Activated CD4-positive, alpha-beta memory T cell treated with anti-CD3 and anti-CD28 coated beads, Interleukin-2, amount 10 ng/mL, durations not matched to agents 7 days and 5 days (primary cell): ENCODE results near the gene GMEB2. TPM values are rescaled to one million over a fixed set of nuclear protein-coding genes. Genes with fewer than 3 reads are reported as not detected.
A peak's percentile ranks its signal among the peaks of the same experiment; 100 is the strongest.
"Not testable (repeated sequence)": the region's sequence is repeated elsewhere in the genome, so short reads cannot be mapped to it uniquely, and the experiment has no call there.

ENCODE experiments used
- CTCF ChIA-PET: fragments of 350-600 bp; sonication (Branson Sonifier 250); formaldehyde crosslinking; loops from one replicate; lab custom pipeline; 2021; ENCODE audit warnings: antibody characterized with exemption, inconsistent platforms; lab: Charles Lee
- POLR2A ChIA-PET: fragments of 350-600 bp; sonication (Branson Sonifier 250); formaldehyde crosslinking; loops from one replicate; lab custom pipeline; 2021; ENCODE audit warnings: antibody characterized with exemption; lab: Charles Lee
- DNase-seq: peaks from one replicate; pipeline ENCODE4 v3.0.0-alpha.2; 2020
- H3K27ac Mint-ChIP-seq: one replicate; pipeline ENCODE4 v1.8.0; 2021; ENCODE audit warnings: mild to moderate bottlenecking, mixed read lengths
- H3K27me3 Mint-ChIP-seq: one replicate; pipeline ENCODE4 v1.8.0; 2021; ENCODE audit warnings: mixed read lengths
- H3K36me3 Mint-ChIP-seq: one replicate; pipeline ENCODE4 v1.8.0; 2021; ENCODE audit warnings: low read depth, mixed read lengths
- H3K4me1 Mint-ChIP-seq: one replicate; pipeline ENCODE4 v1.8.0; 2021; ENCODE audit warnings: mixed read lengths
- H3K4me3 Mint-ChIP-seq: one replicate; pipeline ENCODE4 v1.8.0; 2021; ENCODE audit warnings: mild to moderate bottlenecking, mixed read lengths
- H3K9me3 Mint-ChIP-seq: one replicate; pipeline ENCODE4 v1.8.0; 2021; ENCODE audit warnings: mixed read lengths
- total RNA-seq, 2 experiments: library from RNA; stranded (reverse); gene quantifications; one replicate each; pipeline ENCODE4 v1.2.3, GENCODE V29; 2021

GMEB2 gene
- total RNA-seq, 2 experiments from 2014 or later, result 17.9 to 18.5 TPM

DNA sequence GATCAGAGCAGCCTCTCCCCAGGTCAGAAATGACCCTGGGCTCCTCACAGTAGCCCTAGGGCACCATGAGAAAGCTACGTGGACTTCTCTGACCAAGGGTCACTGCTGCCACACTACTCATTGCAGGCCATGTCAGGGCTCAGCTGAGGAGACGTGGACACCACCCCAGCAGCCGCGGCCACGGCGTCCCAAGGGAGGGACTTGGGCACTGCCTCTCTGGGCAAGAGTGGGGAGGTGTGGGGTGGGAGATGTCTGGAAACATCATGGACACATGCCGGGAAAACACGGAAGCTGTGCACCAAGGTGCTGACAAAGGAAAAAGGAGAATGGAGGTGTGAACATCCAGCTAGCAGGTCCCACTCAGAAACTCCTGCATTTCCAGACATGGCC lies 9.0 kb downstream of the GMEB2 start:
- Mint-ChIP-seq H3K4me1 (peaks cover 8% of the 10 kb centered on the region), H3K27me3 (no peaks in the 10 kb centered on the region), H3K4me3 (no peak overlapping the region), H3K36me3 (peaks cover 55% of the 10 kb centered on the region), H3K9me3 (no peaks in the 10 kb centered on the region), H3K27ac (no peak overlapping the region)
- POLR2A ChIA-PET, result interaction anchor here (2.8 kb wide), 1 partner anchor 9 kb away, joined by 12 read pairs; the partner anchor contains the start of gene GMEB2
- DNase-seq, result no peak
- CTCF ChIA-PET, result interaction anchor here (1.9 kb wide), 1 partner anchor 24 kb away, joined by 5 read pairs; no protein-coding TSS in a partner anchor

DNA sequence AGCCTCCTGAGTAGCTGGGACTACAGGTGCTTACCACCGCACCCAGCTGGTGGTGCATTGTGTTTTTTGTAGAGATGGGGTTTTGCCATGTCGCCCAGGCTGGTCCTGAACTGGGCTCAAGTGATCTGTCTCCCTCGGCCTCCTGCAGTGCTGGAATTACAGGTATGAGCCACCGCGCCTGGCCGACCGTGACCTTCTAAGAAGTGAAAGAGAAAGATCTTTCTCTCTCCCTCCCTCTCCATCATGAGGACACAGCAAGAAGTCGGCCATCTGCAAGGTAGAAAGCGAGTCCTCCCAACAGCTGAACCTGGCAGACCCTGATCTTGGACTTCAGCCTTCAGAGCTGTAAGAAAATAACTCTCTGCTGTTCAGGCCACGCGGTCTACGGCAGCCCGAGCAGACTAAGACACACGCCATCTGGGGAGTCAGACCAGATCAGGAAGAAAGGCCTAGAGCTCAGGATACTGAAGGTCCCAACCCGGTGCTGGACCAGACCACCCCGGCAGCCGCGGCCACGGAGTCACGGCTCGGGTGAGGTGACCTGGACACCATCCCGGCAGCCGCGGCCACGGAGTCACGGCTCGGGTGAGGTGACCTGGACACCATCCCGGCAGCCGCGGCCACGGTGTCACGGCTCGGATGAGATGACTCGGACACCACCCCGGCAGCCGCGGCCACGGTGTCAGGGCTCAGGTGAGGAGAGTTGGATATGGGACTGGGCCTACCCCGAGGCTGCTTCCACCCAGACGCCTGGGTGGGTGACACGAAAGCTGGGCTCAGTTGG lies 9.6 kb downstream of the GMEB2 start:
- CTCF ChIA-PET, result interaction anchor here (0.6 to 1.9 kb wide), 4 partner anchors 15 to 111 kb away, joined by 3 to 6 read pairs (median 4); no protein-coding TSS in a partner anchor
- POLR2A ChIA-PET, result interaction anchor here (1.8 to 2.8 kb wide), 2 partner anchors 10 to 24 kb away, joined by 5 to 12 read pairs; partner anchors contain the start of gene GMEB2
- no peak overlapping the region for H3K4me3 Mint-ChIP-seq

DNA sequence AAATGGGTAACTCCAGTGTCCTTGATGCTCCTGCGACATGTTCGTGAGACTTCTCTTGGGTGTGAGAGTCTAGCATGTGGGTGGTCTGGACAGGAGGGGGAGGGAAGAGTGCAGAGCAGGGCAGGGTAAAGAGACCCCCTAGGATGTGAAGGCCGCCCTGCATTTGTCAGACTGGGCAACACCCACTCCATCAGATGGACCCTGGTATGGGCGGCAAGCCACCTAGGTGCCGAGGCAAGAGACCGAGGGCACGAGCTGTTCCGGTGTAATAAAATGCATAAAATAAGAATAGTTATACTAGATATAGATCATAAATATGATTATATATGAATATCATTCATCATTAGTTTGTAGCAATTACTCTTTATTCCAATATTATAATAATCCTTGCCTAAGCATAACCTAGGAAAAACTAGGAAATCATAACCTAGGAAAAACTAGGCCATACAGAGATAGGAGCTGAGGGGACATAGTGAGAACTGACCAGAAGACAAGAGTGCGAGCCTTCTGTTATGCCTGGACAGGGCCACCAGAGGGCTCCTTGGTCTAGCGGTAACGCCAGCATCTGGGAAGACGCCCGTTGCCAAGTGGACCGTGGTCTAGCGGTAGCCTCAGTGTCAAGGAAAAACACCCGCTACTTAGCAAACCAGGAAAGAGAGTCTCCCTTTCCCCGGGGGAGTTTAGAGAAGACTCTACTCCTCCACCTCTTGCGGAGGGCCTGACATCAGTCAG lies 12.9 kb downstream of the GMEB2 start:
- not testable (repeated sequence) for H3K4me3 Mint-ChIP-seq, H3K27ac Mint-ChIP-seq, H3K9me3 Mint-ChIP-seq, H3K4me1 Mint-ChIP-seq, DNase-seq, H3K27me3 Mint-ChIP-seq
- peaks cover 57% of the 10 kb centered on the region for H3K36me3 Mint-ChIP-seq
- CTCF ChIA-PET, result interaction anchor here (1.5 kb wide), 1 partner anchor 18 kb away, joined by 5 read pairs; no protein-coding TSS in a partner anchor
- POLR2A ChIA-PET, result interaction anchor here (2.3 kb wide), 1 partner anchor 22 kb away, joined by 7 read pairs; no protein-coding TSS in a partner anchor

More for the DNA sequence above, 9.6 kb downstream of the GMEB2 start:
- Mint-ChIP-seq H3K4me1 (peaks cover 4% of the 10 kb centered on the region), H3K27me3 (no peaks in the 10 kb centered on the region), H3K27ac (no peak overlapping the region), H3K36me3 (peaks cover 54% of the 10 kb centered on the region), H3K9me3 (no peaks in the 10 kb centered on the region)
- DNase-seq, result no peak

DNA sequence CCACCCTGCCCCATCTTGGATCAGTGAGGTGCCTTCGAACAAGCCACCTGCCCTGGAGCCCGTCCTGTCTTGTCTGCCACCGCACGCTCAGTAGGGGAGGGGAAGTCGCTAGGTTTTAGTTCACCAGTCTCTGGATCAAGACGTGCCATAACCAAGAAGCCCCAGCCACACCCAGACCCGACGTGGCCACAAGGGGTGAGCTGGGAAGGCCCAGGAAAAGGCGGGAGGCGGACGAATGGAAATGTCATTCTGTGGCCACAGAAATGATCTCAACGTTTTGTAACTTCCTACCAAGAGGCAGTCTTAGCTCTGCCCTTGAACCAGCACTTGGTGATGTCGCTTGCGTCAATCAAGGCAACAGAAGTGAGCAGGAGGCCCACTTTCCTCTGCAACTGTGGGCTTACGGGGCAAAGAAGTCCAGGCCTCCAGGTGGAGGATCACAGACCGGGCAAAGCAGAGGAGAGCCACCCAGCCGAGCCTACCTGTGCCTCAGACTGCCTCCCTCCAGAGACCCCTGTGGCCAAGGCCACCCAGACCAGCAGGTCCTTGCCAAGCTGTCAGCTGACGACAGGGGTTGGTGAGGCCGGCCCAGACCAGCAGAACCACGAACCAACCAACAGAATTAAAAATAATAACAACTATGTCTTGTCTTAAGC lies 14.5 kb downstream of the GMEB2 start:
- Mint-ChIP-seq H3K36me3 (peaks cover 44% of the 10 kb centered on the region), H3K4me3 (no peak overlapping the region), H3K27me3 (no peaks in the 10 kb centered on the region), H3K27ac (no peak overlapping the region), H3K4me1 (peaks cover 1% of the 10 kb centered on the region), H3K9me3 (no peaks in the 10 kb centered on the region)
- CTCF ChIA-PET, result no interaction called here
- DNase-seq, result no peak
- POLR2A ChIA-PET, result interaction anchor here (1.2 kb wide), 1 partner anchor 30 kb away, joined by 4 read pairs; no protein-coding TSS in a partner anchor

DNA sequence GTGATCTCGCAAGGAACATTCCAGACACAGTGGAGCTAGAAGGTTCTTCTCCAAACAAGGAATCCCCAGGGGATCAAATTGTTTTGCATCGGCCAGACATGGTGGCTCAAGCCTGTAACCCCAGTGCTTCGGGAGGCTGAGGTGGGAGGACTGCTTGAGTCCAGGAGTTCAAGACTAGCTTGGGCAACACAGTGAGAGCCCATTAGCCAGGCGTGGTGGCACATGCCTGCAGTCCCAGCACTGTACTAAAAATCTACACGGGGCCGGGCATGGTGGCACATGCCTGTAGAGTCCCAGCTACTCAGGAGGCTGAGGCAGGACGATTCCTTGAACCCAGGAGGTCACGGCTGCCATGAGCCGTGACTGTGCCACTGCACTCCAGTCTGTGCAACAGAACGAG lies 15.3 kb downstream of the GMEB2 start:
- Mint-ChIP-seq H3K27me3 (no peaks in the 10 kb centered on the region), H3K27ac (no peak overlapping the region), H3K4me1 (peaks cover 3% of the 10 kb centered on the region), H3K9me3 (no peaks in the 10 kb centered on the region), H3K4me3 (no peak overlapping the region), H3K36me3 (peaks cover 42% of the 10 kb centered on the region)
- POLR2A ChIA-PET, result interaction anchor here (0.7 kb wide), 1 partner anchor 29 kb away, joined by 3 read pairs; no protein-coding TSS in a partner anchor
- CTCF ChIA-PET, result no interaction called here
- no peak for DNase-seq

DNA sequence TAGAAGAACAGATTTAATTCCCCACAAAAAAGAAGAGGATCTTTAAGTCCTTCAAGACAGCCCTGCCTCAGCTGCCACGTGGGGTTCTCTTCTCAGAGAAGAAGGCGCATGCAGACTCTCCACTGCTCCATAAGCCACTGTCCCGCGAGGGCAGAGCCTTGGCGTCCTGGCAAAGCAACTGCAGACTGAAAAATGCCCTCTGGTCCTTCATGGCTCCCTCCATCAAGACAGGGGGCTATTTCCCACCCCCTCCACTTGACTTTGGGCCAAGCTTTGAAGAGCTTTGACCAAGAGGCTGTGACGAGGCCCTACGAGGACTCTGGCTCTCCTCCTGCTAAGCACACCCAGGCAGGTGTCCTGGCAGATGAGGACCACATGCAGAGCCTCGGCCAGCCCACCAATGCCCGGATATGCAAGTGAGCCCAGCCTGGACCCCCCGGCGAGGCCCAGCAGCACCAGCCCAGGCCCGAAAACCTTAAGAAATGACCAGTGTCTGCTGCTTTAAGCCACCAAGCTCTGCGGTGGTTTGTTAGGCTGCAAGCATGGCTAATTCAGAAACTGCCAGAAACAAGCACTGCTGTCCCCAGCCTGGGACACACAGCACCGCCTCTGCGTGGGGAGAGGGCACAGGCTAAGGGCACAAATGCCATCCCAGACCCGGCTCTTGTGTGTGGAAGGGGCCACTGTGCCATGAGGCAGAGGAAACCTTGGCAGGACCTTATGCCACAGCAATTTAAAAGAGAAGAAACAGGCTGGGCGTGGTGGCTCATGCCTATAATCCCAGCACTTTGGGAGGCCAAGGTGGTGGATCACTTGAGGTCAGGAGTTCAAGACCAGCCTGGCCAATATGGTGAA lies 16.1 kb downstream of the GMEB2 start:
- POLR2A ChIA-PET, result no interaction called here
- CTCF ChIA-PET, result no interaction called here
- no peaks in the 10 kb centered on the region for H3K27me3 Mint-ChIP-seq
- H3K27ac Mint-ChIP-seq, result no peak overlapping the region
- H3K9me3 Mint-ChIP-seq, result no peaks in the 10 kb centered on the region
- H3K36me3 Mint-ChIP-seq, result peaks cover 39% of the 10 kb centered on the region
- peaks cover 3% of the 10 kb centered on the region for H3K4me1 Mint-ChIP-seq
- H3K4me3 Mint-ChIP-seq, result no peak overlapping the region
- no peak for DNase-seq

DNA sequence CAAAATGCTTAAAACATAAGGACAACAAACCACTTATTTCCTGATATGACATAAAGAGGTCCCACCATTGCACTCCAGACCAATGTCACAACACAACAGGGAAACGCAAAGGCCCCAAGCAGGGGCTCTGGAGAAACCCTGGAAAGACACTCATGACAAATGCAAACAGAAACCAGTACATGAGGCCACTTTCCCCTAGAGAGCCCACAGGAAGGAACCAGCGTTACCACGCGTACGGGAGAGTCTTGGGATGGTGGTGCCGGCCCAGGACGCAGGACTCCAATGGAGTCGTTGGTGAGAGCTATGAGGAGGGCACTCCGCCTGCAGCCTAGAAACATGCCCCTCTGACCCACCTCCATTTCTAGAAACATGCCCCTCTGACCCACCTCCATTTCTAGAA lies 20.2 kb downstream of the GMEB2 start:
- no peak for DNase-seq
- ChIA-PET POLR2A (no interaction called here), CTCF (no interaction called here)
- Mint-ChIP-seq H3K4me1 (peaks cover 5% of the 10 kb centered on the region), H3K9me3 (no peaks in the 10 kb centered on the region), H3K4me3 (no peak overlapping the region), H3K36me3 (peaks cover 35% of the 10 kb centered on the region), H3K27ac (no peak overlapping the region), H3K27me3 (no peaks in the 10 kb centered on the region)

DNA sequence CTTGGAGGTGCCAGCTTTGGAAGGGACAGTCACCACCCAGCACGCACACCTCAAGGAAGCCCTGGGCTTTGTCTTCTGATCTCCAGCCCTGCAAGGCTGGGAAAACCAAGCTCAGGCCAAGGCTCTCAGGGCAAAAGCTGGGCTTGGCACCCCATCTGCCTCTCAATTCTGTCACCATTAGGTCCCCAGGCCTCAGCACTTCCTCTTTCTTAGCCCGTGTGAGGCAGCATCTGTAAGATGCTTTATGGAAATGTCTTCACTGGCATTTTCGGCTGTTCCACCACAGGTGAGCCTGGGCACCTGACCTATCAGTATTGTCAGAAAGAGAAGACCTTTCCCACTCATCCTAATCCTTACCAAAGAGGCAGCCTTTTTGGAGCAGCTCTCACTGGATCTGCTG lies 24.6 kb downstream of the GMEB2 start:
- H3K36me3 Mint-ChIP-seq, result peaks cover 55% of the 10 kb centered on the region
- peaks cover 6% of the 10 kb centered on the region for H3K4me1 Mint-ChIP-seq
- ChIA-PET CTCF (interaction anchor here (1.0 to 1.1 kb wide), 2 partner anchors 14 to 39 kb away, joined by 3 read pairs; no protein-coding TSS in a partner anchor), POLR2A (interaction anchor here (1.1 kb wide), 1 partner anchor 19 kb away, joined by 3 read pairs; no protein-coding TSS in a partner anchor)
- no peak overlapping the region for H3K4me3 Mint-ChIP-seq
- no peaks in the 10 kb centered on the region for H3K27me3 Mint-ChIP-seq
- no peaks in the 10 kb centered on the region for H3K9me3 Mint-ChIP-seq
- no peak for DNase-seq
- peak overlapping the region; percentile 40 for H3K27ac Mint-ChIP-seq

DNA sequence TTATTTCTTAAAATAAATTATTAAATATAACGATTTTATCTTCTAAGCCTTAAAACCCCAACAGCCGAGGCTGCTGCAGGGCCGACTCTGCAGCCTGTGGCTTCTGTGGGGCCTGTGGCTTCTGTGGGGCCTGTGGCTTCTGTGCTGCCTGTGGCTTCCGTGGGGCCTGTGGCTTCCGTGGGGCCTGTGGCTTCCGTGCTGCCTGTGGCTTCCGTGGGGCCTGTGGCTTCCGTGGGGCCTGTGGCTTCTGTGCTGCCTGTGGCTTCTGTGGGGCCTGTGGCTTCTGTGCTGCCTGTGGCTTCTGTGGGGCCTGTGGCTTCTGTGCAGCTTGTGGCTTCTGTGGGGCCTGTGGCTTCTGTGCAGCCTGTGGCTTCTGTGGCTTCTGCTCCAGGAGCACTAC lies 25.2 kb downstream of the GMEB2 start:
- H3K36me3 Mint-ChIP-seq, result peaks cover 52% of the 10 kb centered on the region

DNA sequence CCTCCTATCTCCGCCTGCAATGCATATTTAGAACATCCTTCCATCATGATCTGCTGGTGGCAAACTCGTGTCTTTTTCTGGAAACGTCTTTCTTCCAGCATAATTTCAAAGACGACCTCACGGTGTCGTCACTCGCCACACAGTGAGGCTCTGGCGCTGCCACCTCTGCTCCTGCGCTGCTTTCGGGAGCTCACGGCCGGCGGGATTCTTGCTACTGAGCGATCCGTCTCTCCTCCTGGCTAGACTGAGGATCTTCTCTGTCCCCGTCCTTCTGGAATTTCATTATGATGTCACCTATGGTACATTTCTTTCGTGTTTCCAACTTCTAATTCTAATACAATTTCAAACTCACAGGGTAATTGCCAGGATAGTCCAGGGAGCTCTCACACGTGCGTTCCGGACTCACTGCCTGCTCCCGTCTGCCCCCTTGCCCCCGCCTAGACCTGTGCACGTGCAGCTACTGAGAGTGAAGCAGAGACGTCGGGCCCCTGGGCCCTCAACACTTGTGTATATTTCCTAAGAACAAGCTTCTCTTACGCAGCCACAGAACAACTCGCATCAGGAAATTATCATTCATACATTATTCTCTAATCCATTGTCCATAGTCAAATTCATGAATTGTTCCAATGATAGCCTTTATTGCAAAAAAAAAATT lies 27.4 kb downstream of the GMEB2 start:
- H3K9me3 Mint-ChIP-seq, result no peaks in the 10 kb centered on the region
- ChIA-PET POLR2A (interaction anchor here (0.6 kb wide), 1 partner anchor 303 kb away, joined by 3 read pairs; no protein-coding TSS in a partner anchor), CTCF (no interaction called here)
- H3K36me3 Mint-ChIP-seq, result peaks cover 58% of the 10 kb centered on the region
- H3K27me3 Mint-ChIP-seq, result no peaks in the 10 kb centered on the region
- peaks cover 5% of the 10 kb centered on the region for H3K4me1 Mint-ChIP-seq
- no peak for DNase-seq
- no peak overlapping the region for H3K27ac Mint-ChIP-seq
- no peak overlapping the region for H3K4me3 Mint-ChIP-seq

More for the DNA sequence above, 25.2 kb downstream of the GMEB2 start:
- H3K4me3 Mint-ChIP-seq, H3K9me3 Mint-ChIP-seq, H3K27me3 Mint-ChIP-seq, H3K4me1 Mint-ChIP-seq, CTCF ChIA-PET, H3K27ac Mint-ChIP-seq: not testable (repeated sequence)
- DNase-seq, result peak; percentile 27
- POLR2A ChIA-PET, result interaction anchor here (1.1 kb wide), 1 partner anchor 19 kb away, joined by 3 read pairs; no protein-coding TSS in a partner anchor

DNA sequence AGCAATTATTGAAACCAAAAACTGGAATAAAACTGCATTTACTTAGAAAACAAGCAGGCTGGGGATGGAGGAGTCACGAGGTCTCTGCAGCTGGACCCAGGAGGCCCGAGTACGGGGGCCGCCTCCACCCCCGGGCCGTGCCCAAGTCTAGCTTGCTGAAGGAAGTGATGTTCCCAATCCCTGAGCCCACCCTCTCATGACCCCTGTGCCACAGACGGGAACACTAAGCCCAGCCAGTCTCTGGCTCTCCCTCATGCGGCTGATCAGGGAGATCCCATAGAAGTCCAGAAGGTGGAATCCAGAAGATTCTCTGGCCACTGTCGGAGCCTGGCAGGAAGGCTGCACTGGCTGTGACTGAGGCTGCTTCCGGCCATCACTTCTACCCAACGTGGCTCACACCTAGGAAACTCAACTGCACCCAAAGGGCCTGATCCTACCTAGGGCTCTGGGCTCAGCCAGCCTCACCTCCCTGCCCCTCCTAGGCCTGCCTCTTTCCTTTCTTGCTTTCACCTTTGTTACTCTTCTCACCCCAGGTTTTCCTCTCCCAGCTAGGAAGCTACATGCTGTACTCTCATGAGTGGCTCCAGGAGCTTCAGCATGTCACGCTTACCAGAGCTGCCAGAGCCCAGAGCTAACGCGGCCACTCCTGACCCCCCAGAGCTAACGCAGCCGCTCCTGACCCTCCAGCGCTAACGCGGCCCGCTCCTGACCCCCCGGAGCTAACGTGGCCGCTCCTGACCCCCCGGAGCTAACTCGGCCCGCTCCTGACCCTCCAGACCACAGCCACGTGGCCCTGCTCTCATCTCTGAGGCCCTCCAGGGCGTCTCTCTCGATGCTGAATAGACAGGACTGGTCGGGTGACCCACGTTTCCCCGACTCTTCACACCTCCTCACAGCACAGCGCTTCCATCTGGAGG lies 28.2 kb downstream of the GMEB2 start:
- DNase-seq, result no peak
- no peaks in the 10 kb centered on the region for H3K9me3 Mint-ChIP-seq
- POLR2A ChIA-PET, result interaction anchor here (1.3 kb wide), 1 partner anchor 21 kb away, joined by 3 read pairs; no protein-coding TSS in a partner anchor
- H3K27me3 Mint-ChIP-seq, result no peaks in the 10 kb centered on the region
- H3K27ac Mint-ChIP-seq, result no peak overlapping the region
- H3K4me1 Mint-ChIP-seq, result peaks cover 5% of the 10 kb centered on the region
- CTCF ChIA-PET, result no interaction called here
- peaks cover 53% of the 10 kb centered on the region for H3K36me3 Mint-ChIP-seq
- H3K4me3 Mint-ChIP-seq, result no peak overlapping the region
